K562 (cell line): ENCODE measurements around the gene DNASE1L2. TPM values are rescaled to one million over a fixed set of nuclear protein-coding genes. Genes with fewer than 3 reads are reported as not detected.

Experiments
- CAMTA2 ChIP-seq: fragments of 250-450 bp; sonication (Bioruptor Pico); conservative IDR thresholded peaks from 2 replicates; pipeline ENCODE4 v1.5.1; 2022
- COPS2 ChIP-seq: fragments of 450-650 bp; conservative IDR thresholded peaks from 2 replicates; pipeline ENCODE4 v1.6.1; 2016; ENCODE audit warnings: mild to moderate bottlenecking, moderate library complexity
- CREBBP ChIP-seq: IDR thresholded peaks from one replicate; pipeline ENCODE4 v1.6.1; 2012; ENCODE audit warnings: low read depth, mild to moderate bottlenecking, control low read depth, inconsistent platforms, low read length
- DNMT1 ChIP-seq: fragments of 450-650 bp; IDR thresholded peaks from 2 replicates; pipeline ENCODE4 v1.6.1; 2016; ENCODE audit warnings: antibody characterized with exemption, mild to moderate bottlenecking
- ELF1 ChIP-seq: fragments of 200-800 bp; sonication (Bioruptor generic); IDR thresholded peaks from 2 replicates; pipeline ENCODE4 v1.6.1; 2016; ENCODE audit warnings: missing genetic modification characterization, missing compliant biosample characterization
- HNRNPH1 ChIP-seq: fragments of 200-400 bp; formaldehyde crosslinking; optimal IDR thresholded peaks from 2 replicates; pipeline ENCODE3; 2017; ENCODE audit warnings: low read depth, mild to moderate bottlenecking, low read length, moderate library complexity
- MIER1 ChIP-seq: fragments of 450-650 bp; IDR thresholded peaks from 2 replicates; pipeline ENCODE4 v1.6.1; 2016; ENCODE audit warnings: antibody characterized with exemption, mild to moderate bottlenecking, low read depth
- NFRKB ChIP-seq: fragments of 450-650 bp; IDR thresholded peaks from 2 replicates; pipeline ENCODE4 v1.6.1; 2016; ENCODE audit warnings: low read depth
- NONO ChIP-seq, 2 experiments: fragments of 200-400 bp in 1 of 2; fragments of 450-650 bp in 1 of 2; formaldehyde crosslinking in 1 of 2; IDR thresholded peaks; 2 replicates each; pipeline ENCODE4 v1.6.1; 2017; ENCODE audit warnings: low read depth in 2 of 2, mild to moderate bottlenecking in 2 of 2, moderate library complexity in 2 of 2, low read length in 1 of 2
- RBFOX2 ChIP-seq: fragments of 200-400 bp; formaldehyde crosslinking; IDR thresholded peaks from 2 replicates; pipeline ENCODE4 v1.6.1; 2017; ENCODE audit warnings: low read depth, mild to moderate bottlenecking, low read length, moderate library complexity
- RBM15 ChIP-seq: fragments of 200-400 bp; formaldehyde crosslinking; IDR thresholded peaks from 2 replicates; pipeline ENCODE4 v1.6.1; 2018; ENCODE audit warnings: mild to moderate bottlenecking, low read length, moderate library complexity; ENCODE audit not compliant: insufficient read depth
- SAFB ChIP-seq: fragments of 200-400 bp; formaldehyde crosslinking; IDR thresholded peaks from 2 replicates; pipeline ENCODE4 v1.6.1; 2017; ENCODE audit warnings: low read depth, low read length, borderline replicate concordance
- SMARCC2 ChIP-seq: fragments of 450-650 bp; IDR thresholded peaks from 2 replicates; pipeline ENCODE4 v1.6.1; 2017; ENCODE audit warnings: antibody characterized with exemption, moderate library complexity, mild to moderate bottlenecking, low read depth
- SMC3 ChIP-seq: conservative IDR thresholded peaks from 2 replicates; pipeline ENCODE4 v1.6.1; 2011; ENCODE audit warnings: low read depth, low read length, improper control_type of control experiment; ENCODE audit not compliant: insufficient read depth
- SREBF1 ChIP-seq: fragments of 150-350 bp; IDR thresholded peaks from 2 replicates; pipeline ENCODE4 v1.6.1; 2014; ENCODE audit warnings: antibody characterized with exemption, low read depth, low read length, borderline replicate concordance
- TAL1 ChIP-seq: fragments of 450-650 bp; IDR thresholded peaks from 2 replicates; pipeline ENCODE4 v1.6.1; 2016; ENCODE audit warnings: mild to moderate bottlenecking
- TEAD2 ChIP-seq: fragments of 450-650 bp; IDR thresholded peaks from 2 replicates; pipeline ENCODE4 v1.6.1; 2016; ENCODE audit warnings: missing genetic modification characterization, control low read depth, missing compliant biosample characterization
- ZNF121 ChIP-seq: sonication (generic); formaldehyde crosslinking; conservative IDR thresholded peaks from 2 replicates; pipeline ENCODE4 v1.8.0; 2022; ENCODE audit warnings: missing genetic modification reagents
- ZNF436 ChIP-seq: fragments of 250-450, 450-650 bp; sonication (Bioruptor Pico); formaldehyde crosslinking; IDR thresholded peaks from 2 replicates; pipeline ENCODE4 v1.7.0; 2020; ENCODE audit warnings: mild to moderate bottlenecking
- ZNF586 ChIP-seq: fragments of 450-650 bp; formaldehyde crosslinking; conservative IDR thresholded peaks from 2 replicates; pipeline ENCODE4 v1.4.0; 2020; ENCODE audit warnings: mild to moderate bottlenecking, moderate library complexity
- ZSCAN32 ChIP-seq: fragments of 450-650 bp; formaldehyde crosslinking; IDR thresholded peaks from 2 replicates; pipeline ENCODE4 v1.4.0; 2020; ENCODE audit warnings: mild to moderate bottlenecking, moderate library complexity
- polyA plus RNA-seq, 8 experiments: library from polyadenylated mRNA; depleted of rRNA in 4 of 8; stranded (reverse) in 5 of 8; unstranded in 3 of 8; fragments of >200 nt; fragmentation: Nextera tagmentation in 2 of 8; fragmentation: Illumina TruSeq in 1 of 8; extraction: Ambion mirVana in 2 of 8; extraction: Trizol in 1 of 8; gene quantifications; 2 replicates each; pipeline versions ENCODE4 v1.2.1 to v1.2.3, GENCODE V29; 2011 to 2014; ENCODE audit warnings: inconsistent platforms in 1 of 8, missing spikeins in 1 of 8
- total RNA-seq, 7 experiments: library from RNA; depleted of rRNA in 6 of 7; stranded (reverse); fragments of >200 nt in 6 of 7; fragmentation: Illumina TruSeq in 2 of 7; extraction: Trizol in 2 of 7; gene quantifications; 2 replicates each; pipeline versions ENCODE4 v1.2.1 to v1.2.3, GENCODE V29; 2011 to 2021; ENCODE audit warnings: low replicate concordance in 1 of 7
- TF ChIP-seq, protein P1 (sequence below), 2 experiments: fragments of 450-650 bp in 1 of 2; sonication (generic) in 1 of 2; formaldehyde crosslinking; conservative IDR thresholded peaks; 2 replicates each; pipeline versions ENCODE4 v1.4.0 to v1.8.1; 2020 to 2022; ENCODE audit warnings: mild to moderate bottlenecking in 1 of 2, missing genetic modification reagents in 1 of 2
- TF ChIP-seq, protein P2 (sequence below): sonication (generic); formaldehyde crosslinking; IDR thresholded peaks from 2 replicates; pipeline ENCODE4 v1.8.0; 2022; ENCODE audit warnings: missing genetic modification reagents, mild to moderate bottlenecking, borderline replicate concordance
- TF ChIP-seq, protein P3 (sequence below): fragments of 450-650 bp; formaldehyde crosslinking; IDR thresholded peaks from 2 replicates; pipeline ENCODE4 v1.4.0; 2022; ENCODE audit warnings: missing genetic modification characterization
- TF ChIP-seq, protein P4 (sequence below), 2 experiments: IDR thresholded peaks; 2 replicates each; pipeline ENCODE4 v1.6.1; 2012; ENCODE audit warnings: improper control_type of control experiment in 2 of 2, low read depth in 2 of 2, low read length in 2 of 2, borderline replicate concordance in 1 of 2

The DNASE1L2 gene
- total and polyA plus RNA-seq, 9 of the 15 experiments (the other 6 are each of a cell fraction or from before 2014, with no cell fraction given): 0.08 to 2.7 (median 1.7) TPM; not detected in 1

DNA sequence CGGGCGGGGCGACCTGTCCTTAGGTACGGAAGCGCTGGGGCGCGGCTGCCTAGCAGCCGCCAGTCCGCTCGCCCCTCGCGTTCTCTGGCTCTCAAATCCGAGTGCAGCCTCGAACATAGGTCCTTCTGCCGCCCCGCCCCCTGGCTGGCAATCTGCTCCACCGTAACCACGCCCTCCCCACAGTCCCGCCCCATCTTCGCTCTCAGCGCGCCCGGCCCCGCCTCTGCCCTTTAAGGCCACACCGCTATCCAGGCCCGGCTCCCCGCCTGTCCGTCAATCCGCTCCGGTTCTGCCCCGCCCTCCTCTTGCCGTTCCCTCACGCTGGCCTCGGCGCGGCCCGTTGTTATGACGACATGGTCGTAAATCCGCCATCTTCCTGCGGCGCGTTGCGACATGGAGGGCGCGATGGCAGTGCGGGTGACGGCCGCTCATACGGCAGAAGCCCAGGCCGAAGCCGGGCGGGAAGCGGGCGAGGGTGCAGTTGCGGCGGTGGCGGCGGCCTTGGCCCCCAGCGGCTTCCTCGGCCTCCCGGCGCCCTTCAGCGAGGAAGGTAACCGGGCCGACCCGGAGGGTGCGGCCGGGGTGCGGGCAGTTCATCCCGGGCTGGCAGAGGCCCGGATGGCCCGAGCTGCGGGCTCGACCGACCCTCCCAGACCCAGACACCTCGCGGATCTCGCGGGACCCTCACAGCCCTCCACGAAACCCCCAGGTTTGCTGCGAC is 12.9 kb upstream of the DNASE1L2 start, which contains the start of gene E4F1 (continued):
- TF ChIP-seq HNRNPH1 (no peak), SAFB (no peak), DNMT1 (no peak), SMARCC2 (no peak), CAMTA2 (CRISPR knock-in tag) (no peak), COPS2 (no peak), ZSCAN32 (no peak), SREBF1 (no peak), NFRKB (no peak), ZNF436 (CRISPR knock-in tag) (no peak), TEAD2 (no peak), ZNF586 (no peak), SMC3 (no peak), ELF1 (tag) (peak; percentile 53; the same call in 1 of the 2 replicates), ZNF121 (CRISPR knock-in tag) (no peak), NONO (IDR thresholded peaks at IDR 0.05; ENCODE audit: low read depth in 2 of 2, low read length in 1 of 2) (peak in 1 of 2 experiments; percentile 93; a peak in 2 of 4 replicates), RBM15 (no peak), TAL1 (no peak), RBFOX2 (peak; percentile 95), MIER1 (no peak), CREBBP (no peak)
- TF ChIP-seq, protein P1, sequence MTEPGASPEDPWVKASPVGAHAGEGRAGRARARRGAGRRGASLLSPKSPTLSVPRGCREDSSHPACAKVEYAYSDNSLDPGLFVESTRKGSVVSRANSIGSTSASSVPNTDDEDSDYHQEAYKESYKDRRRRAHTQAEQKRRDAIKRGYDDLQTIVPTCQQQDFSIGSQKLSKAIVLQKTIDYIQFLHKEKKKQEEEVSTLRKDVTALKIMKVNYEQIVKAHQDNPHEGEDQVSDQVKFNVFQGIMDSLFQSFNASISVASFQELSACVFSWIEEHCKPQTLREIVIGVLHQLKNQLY (CRISPR knock-in tag; conservative IDR thresholded peaks at IDR 0.05): no peak
- TF ChIP-seq, protein P2, sequence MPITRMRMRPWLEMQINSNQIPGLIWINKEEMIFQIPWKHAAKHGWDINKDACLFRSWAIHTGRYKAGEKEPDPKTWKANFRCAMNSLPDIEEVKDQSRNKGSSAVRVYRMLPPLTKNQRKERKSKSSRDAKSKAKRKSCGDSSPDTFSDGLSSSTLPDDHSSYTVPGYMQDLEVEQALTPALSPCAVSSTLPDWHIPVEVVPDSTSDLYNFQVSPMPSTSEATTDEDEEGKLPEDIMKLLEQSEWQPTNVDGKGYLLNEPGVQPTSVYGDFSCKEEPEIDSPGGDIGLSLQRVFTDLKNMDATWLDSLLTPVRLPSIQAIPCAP (CRISPR knock-in tag): no peak
- TF ChIP-seq, protein P3, sequence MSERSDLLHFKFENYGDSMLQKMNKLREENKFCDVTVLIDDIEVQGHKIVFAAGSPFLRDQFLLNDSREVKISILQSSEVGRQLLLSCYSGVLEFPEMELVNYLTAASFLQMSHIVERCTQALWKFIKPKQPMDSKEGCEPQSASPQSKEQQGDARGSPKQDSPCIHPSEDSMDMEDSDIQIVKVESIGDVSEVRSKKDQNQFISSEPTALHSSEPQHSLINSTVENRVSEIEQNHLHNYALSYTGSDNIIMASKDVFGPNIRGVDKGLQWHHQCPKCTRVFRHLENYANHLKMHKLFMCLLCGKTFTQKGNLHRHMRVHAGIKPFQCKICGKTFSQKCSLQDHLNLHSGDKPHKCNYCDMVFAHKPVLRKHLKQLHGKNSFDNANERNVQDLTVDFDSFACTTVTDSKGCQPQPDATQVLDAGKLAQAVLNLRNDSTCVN (CRISPR knock-in tag): no peak
- TF ChIP-seq, protein P4, sequence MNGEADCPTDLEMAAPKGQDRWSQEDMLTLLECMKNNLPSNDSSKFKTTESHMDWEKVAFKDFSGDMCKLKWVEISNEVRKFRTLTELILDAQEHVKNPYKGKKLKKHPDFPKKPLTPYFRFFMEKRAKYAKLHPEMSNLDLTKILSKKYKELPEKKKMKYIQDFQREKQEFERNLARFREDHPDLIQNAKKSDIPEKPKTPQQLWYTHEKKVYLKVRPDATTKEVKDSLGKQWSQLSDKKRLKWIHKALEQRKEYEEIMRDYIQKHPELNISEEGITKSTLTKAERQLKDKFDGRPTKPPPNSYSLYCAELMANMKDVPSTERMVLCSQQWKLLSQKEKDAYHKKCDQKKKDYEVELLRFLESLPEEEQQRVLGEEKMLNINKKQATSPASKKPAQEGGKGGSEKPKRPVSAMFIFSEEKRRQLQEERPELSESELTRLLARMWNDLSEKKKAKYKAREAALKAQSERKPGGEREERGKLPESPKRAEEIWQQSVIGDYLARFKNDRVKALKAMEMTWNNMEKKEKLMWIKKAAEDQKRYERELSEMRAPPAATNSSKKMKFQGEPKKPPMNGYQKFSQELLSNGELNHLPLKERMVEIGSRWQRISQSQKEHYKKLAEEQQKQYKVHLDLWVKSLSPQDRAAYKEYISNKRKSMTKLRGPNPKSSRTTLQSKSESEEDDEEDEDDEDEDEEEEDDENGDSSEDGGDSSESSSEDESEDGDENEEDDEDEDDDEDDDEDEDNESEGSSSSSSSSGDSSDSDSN (IDR thresholded peaks at IDR 0.05; ENCODE audit: borderline replicate concordance in 1 of 2, low read depth in 2 of 2, low read length in 2 of 2): peak; percentile 63 to 80
